ENCODE data around the gene ZNF738.

DNA sequence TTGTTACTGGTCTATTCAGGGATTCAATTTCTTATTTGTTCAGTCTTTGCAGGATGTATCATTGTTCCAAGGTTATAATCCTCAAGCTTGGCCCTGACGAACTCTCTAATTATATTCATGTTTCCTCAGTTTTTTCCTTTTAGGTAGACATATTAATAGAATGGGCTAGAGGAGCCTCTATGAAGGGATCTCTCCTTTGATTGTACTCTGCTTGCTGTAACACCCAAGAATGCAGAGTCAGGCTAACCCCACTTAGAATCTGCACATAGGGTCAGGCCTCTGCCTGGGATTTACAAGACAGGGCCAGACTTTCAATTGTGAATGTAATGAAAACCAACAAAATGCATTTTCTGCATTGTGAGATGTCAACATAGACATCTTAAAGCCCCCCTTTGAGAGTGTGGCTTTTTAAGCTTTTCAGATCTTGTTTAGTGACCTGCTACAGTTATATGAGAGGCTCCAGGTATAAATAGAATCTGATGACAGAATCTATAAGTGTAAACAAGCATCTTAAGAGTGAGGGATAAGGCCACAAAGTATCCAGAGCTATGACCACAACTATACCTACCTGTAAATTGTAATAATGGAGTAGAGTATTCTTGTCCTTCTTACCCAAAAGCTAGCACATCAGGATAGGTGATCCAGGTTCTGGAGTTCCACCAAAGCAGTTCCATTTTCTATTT lies 43.6 kb downstream of the ZNF738 start:
- TF ChIP-seq GATA3 (IDR thresholded peaks at IDR 0.05; ENCODE audit: low read depth, low read length) (no peak), GATA2 (IDR thresholded peaks at IDR 0.05; ENCODE audit: low read depth, low read length) (no peak)

Data from SH-SY5Y (cell line).